Activated CD4-positive, CD25-positive, alpha-beta regulatory T cell treated with anti-CD3 and anti-CD28 coated beads, Interleukin-2, amount 50 U/mL, for 24 hours (primary cell): Measurements from ENCODE around the gene ANGPTL2.

Source experiments
- ATAC-seq, 2 donors: fragments of 150-1000 bp; cut with Tn5 transposase; one replicate each; pipeline ENCODE4 v1.10.0; 2021; ENCODE audit warnings: mild to moderate bottlenecking in 1 of 2, moderate library complexity in 1 of 2

The ANGPTL2 gene

GRCh38 chr9:127136081-127136879 is 13.8 kb upstream of the ANGPTL2 start:
- ATAC-seq: no peak

- ATAC-seq: no peak
These were observed 12.8 kb upstream of the ANGPTL2 start for GRCh38 chr9:127135056-127135745.

DNA sequence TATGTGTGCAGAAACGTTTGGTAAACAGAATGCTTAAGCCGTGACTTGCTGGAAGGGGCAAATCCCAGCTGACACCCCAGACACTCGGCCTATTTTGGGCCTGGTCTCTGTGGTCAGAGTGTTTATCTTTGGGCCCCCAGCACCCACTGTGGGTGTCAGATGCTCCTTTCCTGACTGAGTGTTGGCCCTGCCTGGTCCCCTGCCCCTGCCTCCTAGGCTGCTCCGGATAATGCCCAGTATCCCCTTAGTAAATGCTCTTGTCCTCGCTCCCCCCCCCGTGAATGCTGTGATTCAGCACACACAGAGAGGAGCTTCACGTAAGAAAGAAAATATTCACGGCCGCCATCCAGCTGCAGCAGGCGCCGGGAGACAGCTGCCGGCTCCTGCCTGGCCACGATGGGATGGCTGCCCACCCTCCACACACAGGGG is 11.3 kb upstream of the ANGPTL2 start:
- no peak for ATAC-seq

GRCh38 chr9:127132921-127133647 is 10.6 kb upstream of the ANGPTL2 start:
- no peak for ATAC-seq

- ATAC-seq: no peak
These were observed 9.9 kb upstream of the ANGPTL2 start for GRCh38 chr9:127132375-127132774.

DNA sequence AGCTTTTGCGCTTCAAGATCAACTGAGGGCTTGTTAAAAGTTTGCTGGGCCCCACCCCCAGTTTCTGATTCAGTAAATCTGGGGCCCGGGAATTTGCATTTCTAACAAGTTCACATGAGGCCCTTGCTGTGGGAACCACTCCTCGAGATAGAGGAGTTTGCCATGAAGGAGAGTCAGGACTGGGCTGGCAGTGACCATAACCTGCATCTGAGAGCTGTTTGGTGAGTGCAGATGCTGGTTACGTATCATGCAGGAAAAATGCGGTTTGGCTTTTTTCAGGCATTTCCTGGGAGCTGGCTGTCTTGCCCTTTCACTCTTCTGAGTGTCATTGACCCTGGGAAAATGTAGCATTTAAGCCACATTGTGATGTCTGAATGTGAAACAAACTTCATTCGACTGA is 9.4 kb upstream of the ANGPTL2 start:
- ATAC-seq: no peak

DNA sequence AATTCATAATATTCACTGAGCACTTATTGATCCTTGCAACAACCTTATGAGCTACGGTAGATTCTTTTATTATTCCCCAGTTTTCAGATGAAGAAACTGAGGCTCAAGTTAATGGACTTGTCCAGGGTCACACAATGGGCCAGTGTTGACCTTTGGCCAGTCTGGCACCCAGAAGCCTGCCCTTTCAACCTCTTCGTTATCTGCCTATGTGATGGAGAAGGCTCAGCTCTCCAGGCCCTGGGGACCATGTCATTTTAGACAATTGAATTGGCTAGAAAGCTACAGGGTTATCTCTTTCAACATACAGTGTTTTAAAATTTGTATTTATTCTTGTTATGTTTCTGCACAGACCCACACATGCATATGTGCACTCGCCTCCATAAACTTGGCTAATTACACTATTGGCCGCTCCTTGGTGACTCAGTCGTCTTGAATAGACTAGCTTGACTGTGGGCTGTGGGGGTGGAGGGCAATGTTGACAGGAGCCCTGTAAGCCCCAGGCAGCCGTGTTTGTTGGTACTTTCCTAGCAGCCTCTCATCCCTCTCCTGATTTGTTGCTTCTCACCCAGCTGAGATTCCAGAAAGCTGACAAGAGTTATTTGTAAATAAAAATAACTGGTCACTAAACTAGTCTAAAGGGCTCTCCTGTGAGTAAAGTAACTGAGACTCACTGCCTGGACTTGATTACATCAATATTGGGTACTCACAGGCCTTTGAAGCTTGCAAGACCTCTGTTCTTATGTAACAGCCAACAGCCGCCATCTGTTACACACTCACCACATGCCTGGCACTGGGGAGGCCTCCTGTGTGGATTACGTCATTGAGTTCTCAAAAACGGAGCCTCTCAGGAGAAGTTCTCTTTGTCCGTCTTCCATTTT is 8.5 kb upstream of the ANGPTL2 start:
- ATAC-seq: no peak

GRCh38 chr9:127130235-127130634 is 7.8 kb upstream of the ANGPTL2 start:
- ATAC-seq: no peak

- ATAC-seq: no peak
These were observed 7.3 kb upstream of the ANGPTL2 start for GRCh38 chr9:127129718-127130085.

DNA sequence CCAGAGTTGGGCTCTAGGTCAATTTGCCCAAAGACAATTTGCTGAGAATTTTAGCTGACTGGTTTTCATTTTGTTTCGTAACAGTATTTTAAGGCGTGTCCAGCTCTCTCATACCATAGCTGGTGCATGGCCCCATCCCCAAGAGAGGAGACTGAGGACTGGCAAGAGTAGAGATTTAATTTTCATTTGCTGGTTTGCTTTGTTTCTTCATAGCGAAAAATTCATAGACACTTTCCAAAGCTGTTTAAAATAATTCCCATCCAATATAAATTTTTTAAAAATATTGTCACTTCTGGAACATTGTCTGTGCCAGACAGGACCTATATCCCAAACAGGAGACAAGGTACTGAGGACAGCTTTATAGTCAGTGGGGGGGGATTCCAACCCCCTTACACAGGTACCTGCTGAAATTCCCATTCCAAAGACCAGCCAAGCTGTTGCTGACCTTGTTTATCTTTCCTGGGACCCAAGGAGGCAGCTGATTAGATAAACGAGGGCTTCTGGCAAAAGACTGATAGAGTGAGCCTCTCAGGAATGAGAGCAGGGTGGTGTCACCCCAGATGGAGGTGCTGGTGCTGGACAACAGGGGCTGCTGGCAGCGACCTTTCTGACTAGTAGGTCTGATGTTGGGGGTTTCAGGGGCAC is 6.8 kb upstream of the ANGPTL2 start:
- ATAC-seq: no peak

GRCh38 chr9:127128341-127129072 is 6.1 kb upstream of the ANGPTL2 start:
- no peak for ATAC-seq

- no peak for ATAC-seq
These were observed 4.5 kb upstream of the ANGPTL2 start for GRCh38 chr9:127126971-127127370.

DNA sequence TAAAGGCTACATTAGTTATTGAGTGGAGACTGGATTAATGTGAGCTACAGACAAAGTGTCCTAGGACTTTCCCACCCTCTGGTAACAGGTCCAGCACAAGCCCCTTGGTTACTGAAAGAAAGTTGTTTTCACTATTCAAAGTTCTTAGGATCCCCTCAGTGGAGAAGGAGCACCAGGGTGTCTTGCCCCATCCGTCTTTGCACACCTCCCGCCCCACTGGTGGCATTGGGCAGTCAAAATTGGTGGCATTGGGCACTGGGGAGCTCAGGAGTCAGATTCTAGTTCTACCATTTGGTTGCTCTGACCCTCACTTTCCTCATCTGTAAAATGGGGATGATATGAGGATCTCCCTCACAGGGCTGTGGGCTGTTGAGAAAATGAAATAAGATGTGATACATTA is 2.4 kb upstream of the ANGPTL2 start:
- ATAC-seq: no peak

DNA sequence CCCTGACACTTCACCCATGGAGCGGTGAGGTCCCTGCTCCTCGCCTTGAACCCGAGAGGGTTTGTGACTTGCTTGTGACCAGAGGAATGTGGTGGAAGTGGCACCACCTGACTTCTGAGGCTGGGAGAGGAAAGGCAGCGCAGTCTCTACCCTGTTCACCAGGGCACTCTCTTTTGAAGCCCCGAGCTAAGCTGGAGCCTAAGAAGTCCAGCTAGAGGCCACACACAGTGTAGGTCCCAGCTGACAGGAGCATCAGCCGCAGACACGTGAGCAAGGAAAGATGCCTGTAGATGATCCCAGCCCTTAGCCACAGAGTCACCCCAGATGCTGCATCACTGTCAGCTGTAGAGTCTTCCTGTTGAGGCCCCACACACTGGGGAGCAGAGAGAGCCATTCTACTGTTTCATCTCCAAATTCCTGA is 1.7 kb upstream of the ANGPTL2 start:
- ATAC-seq: no peak

DNA sequence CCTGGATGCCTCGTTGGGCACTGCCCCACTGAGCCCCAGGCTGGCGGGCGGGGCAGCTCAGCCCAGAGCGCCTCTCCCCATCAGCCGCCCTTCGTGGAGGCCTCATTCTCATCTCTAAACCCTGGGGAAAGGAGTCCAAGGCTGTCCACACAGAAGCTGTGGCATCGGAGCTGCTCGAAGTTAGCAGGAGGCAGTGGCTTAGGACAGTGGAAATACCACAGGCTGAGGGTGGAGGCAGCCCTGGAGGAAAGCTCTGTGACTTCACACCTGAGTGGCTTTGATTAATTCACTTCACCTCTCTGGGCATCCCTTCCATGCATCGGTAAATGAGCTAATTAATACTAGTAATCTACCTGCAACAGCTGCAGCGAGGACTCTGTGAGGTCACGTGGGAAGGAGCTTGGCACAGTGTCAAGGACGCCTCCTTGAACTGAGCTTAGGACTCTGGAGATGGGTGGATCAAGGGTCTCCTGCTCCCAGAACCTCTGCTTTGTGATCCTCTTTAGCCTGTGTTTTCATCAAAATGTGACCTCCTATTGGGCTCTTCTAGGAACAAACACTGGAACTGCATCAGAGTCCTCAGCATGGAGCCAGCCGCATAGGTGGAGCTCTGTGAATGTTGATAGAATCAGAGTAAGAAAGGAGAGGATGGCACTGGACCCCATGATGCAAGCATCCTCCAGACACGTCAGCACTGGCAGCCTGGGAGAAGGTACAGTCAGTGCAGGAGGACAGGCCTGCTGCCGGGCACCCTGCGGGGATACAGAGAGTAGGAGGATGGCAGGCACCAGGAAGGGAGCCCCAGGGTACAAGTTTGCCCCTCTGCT is 842 bp upstream of the ANGPTL2 start:
- ATAC-seq: peak in 1 of 2 donors; percentile 22

GRCh38 chr9:127121628-127122175 is 733 bp downstream of the ANGPTL2 start:
- no peak for ATAC-seq

- no peak for ATAC-seq
These were observed 3.1 kb downstream of the ANGPTL2 start for GRCh38 chr9:127119320-127119709.

GRCh38 chr9:127118597-127119319 is 3.7 kb downstream of the ANGPTL2 start:
- ATAC-seq: no peak

- ATAC-seq: no peak
These were observed 4.6 kb downstream of the ANGPTL2 start for GRCh38 chr9:127117801-127118200.
